H54 (cell line): ENCODE results near the gene KIAA0232.
A peak's percentile ranks its signal among the peaks of the same experiment; 100 is the strongest.

Experiments
- DNase-seq: peaks from one replicate; pipeline ENCODE4 v3.0.0; 2011; ENCODE audit warnings: low spot score, mixed read lengths; ENCODE audit not compliant: insufficient read length
- FAIRE-seq: peaks from 3 replicates; lab custom pipeline; 2011; peaks lifted over from hg19 to GRCh38; lab: Jason Lieb, UNC
- POLR2A ChIP-seq: IDR thresholded peaks from 2 replicates; pipeline ENCODE4 v1.6.1; 2011; ENCODE audit warnings: low read depth, mild to moderate bottlenecking, low read length

Gene KIAA0232, protein sequence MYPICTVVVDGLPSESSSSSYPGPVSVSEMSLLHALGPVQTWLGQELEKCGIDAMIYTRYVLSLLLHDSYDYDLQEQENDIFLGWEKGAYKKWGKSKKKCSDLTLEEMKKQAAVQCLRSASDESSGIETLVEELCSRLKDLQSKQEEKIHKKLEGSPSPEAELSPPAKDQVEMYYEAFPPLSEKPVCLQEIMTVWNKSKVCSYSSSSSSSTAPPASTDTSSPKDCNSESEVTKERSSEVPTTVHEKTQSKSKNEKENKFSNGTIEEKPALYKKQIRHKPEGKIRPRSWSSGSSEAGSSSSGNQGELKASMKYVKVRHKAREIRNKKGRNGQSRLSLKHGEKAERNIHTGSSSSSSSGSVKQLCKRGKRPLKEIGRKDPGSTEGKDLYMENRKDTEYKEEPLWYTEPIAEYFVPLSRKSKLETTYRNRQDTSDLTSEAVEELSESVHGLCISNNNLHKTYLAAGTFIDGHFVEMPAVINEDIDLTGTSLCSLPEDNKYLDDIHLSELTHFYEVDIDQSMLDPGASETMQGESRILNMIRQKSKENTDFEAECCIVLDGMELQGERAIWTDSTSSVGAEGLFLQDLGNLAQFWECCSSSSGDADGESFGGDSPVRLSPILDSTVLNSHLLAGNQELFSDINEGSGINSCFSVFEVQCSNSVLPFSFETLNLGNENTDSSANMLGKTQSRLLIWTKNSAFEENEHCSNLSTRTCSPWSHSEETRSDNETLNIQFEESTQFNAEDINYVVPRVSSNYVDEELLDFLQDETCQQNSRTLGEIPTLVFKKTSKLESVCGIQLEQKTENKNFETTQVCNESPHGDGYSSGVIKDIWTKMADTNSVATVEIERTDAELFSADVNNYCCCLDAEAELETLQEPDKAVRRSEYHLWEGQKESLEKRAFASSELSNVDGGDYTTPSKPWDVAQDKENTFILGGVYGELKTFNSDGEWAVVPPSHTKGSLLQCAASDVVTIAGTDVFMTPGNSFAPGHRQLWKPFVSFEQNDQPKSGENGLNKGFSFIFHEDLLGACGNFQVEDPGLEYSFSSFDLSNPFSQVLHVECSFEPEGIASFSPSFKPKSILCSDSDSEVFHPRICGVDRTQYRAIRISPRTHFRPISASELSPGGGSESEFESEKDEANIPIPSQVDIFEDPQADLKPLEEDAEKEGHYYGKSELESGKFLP (N-terminal part only)

GRCh38 chr4:6782147-6782845 lies at the start of gene KIAA0232:
KIAA0232 (plus strand) TSS chr4:6782727; CDS start chr4:6824454, 41,727 bp downstream.
- TF ChIP-seq POLR2A = peak; percentile 57
- FAIRE-seq = no peak

GRCh38 chr4:6733358-6734164 lies 49.0 kb upstream of the KIAA0232 start:
- DNase-seq (no peak), FAIRE-seq (no peak)
- no peak for TF ChIP-seq POLR2A

More at GRCh38 chr4:6782147-6782845, at the start of gene KIAA0232:
- DNase-seq = peak; percentile 67

GRCh38 chr4:6734165-6734786 lies 48.3 kb upstream of the KIAA0232 start:
- no peak for TF ChIP-seq POLR2A
- FAIRE-seq (no peak), DNase-seq (no peak)

DNA sequence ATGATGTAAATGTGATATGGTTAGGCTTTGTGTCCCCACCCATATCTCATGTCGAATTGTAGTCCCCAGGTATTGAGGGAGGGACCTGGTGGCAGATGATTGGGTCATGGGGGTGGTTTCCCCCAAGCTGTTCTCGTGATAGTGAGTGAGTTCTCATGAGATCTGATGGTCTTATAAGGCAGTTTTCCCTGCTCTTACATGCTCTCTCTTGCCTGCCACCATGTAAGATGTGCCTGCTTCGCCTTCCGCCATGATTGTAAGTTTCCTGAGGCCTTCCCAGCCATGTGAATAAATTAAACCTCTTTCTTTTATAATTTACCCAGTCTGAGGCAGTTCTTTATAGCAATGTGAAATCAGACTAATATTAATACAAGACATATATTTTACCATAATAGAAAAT lies 42.6 kb upstream of the KIAA0232 start:
- no peak for TF ChIP-seq POLR2A
- DNase-seq (no peak), FAIRE-seq (no peak)

DNA sequence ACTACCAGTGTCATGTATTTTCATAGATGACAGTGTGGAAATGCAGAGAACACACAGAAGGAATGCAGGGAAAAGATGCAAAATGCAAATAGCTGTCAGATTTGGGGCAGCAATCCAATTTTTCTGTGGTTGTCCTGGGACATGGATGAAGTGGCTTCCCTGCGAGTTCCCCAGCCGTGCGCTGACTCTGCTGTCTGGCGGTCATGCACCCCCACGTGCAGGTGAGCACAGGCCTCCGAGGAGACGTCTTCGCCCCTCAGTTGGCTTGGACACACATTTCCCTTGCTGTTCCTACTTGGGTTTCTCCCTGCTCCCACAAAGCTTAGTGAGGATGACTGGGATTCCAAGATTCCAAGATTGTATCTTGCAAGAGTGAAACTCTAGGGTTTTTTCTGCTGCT lies 42.2 kb upstream of the KIAA0232 start:
- no peak for TF ChIP-seq POLR2A
- DNase-seq (no peak), FAIRE-seq (no peak)

DNA sequence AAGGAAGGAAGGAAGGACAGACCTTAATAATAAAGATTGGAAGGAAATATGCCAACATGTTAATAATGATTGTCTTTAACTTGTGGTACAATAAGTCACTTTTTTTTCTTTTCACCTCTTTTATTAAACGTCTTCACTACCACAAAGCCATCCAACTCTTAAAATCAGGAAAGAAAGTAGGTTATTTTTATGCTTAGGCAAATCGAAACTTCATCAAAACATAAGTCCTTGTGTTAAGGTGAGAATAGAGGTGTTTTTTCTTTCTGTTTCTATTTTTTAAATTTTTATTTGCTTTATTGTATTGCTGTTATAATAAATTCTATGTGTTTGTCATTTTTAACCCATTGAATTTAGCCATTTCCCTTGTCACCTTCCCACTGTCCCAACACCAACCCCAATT lies 40.0 kb upstream of the KIAA0232 start:
- FAIRE-seq (no peak), DNase-seq (no peak)
- TF ChIP-seq POLR2A = no peak

DNA sequence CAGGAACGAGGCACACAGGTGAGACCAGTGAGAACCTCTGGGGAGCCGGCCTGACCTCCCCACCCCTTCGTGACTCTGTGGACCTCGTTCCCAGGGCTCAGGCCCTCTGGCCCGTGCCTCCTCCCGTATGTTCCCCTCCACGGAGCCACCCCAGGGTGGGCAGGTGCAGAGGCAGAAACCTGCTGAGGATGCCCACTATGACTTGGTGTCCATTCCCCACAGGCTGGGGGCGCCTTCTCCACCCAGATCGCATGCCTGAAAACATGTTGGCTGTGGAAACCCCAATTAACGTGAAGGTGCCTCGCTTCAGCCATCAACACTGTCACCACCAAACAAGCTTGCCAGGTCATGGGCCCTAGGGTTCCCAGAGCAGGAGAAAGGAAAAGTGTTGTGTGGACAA lies 39.5 kb upstream of the KIAA0232 start:
- FAIRE-seq = no peak
- no peak for DNase-seq
- TF ChIP-seq POLR2A = no peak

- FAIRE-seq = no peak
- no peak for DNase-seq
- TF ChIP-seq POLR2A = no peak
Observed at GRCh38 chr4:6746721-6747293, 35.7 kb upstream of the KIAA0232 start.

GRCh38 chr4:6747294-6748051 lies 35.1 kb upstream of the KIAA0232 start:
- no peak for TF ChIP-seq POLR2A
- DNase-seq (no peak), FAIRE-seq (no peak)

DNA sequence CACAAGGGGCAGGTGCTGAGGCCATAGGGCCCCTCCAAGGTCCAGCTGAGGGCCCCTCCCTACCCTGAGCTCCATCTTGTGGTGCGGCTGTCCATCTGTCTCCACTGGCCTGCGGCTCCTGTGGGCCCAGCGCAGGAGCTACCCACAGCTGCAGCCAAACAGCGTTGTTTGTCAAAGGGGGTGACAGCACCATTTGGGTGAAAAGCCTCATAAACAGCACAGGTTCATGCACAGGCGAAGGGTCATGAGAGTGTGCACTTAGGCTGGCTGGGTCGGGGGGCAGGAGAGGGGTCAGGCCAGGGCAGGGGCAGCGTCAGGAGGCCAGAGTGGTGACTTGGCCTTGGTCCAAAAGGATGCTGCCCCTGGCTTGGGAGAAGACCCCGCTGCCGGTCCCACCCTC lies 34.2 kb upstream of the KIAA0232 start:
- DNase-seq = no peak
- no peak for FAIRE-seq
- no peak for TF ChIP-seq POLR2A
